K562 (cell line): Measurements from ENCODE around the gene FRK. TPM values are rescaled to one million over a fixed set of nuclear protein-coding genes. Genes with fewer than 3 reads are reported as not detected.

Experiments
- ATF7 ChIP-seq: fragments of 450-650 bp; IDR thresholded peaks from 2 replicates; pipeline ENCODE4 v1.7.1; 2014; ENCODE audit warnings: mild to moderate bottlenecking, moderate library complexity
- CGGBP1 ChIP-seq: fragments of 250-450 bp; sonication (Bioruptor Pico); IDR thresholded peaks from 2 replicates; pipeline ENCODE4 v1.9.0; 2021; ENCODE audit warnings: mild to moderate bottlenecking
- JUND ChIP-seq, 2 experiments: IDR thresholded peaks; 2 replicates in 1 of 2; 3 replicates in 1 of 2; pipeline ENCODE4 v1.6.1; 2011; ENCODE audit warnings: borderline replicate concordance in 2 of 2, low read depth in 2 of 2, low read length in 2 of 2, improper control_type of control experiment in 1 of 2, missing biosample characterization in 1 of 2, missing genetic modification characterization in 1 of 2, missing genetic modification reagents in 1 of 2
- MTF1 ChIP-seq: fragments of 250-450 bp; sonication (Bioruptor Pico); IDR thresholded peaks from 2 replicates; pipeline ENCODE4 v1.9.0; 2021; ENCODE audit warnings: moderate library complexity, mild to moderate bottlenecking, inconsistent platforms, borderline replicate concordance
- SMAD2 ChIP-seq: fragments of 150-350 bp; IDR thresholded peaks from 2 replicates; pipeline ENCODE4 v1.6.1; 2014; ENCODE audit warnings: low read depth, mild to moderate bottlenecking, low read length
- SMARCA4 ChIP-seq: fragments of 450-650 bp; IDR thresholded peaks from 2 replicates; pipeline ENCODE4 v1.6.1; 2016
- SP1 ChIP-seq: sonication (generic); formaldehyde crosslinking; IDR thresholded peaks from 2 replicates; pipeline ENCODE4 v1.8.1; 2022; ENCODE audit warnings: mild to moderate bottlenecking, missing genetic modification reagents
- ZNF436 ChIP-seq: fragments of 250-450, 450-650 bp; sonication (Bioruptor Pico); formaldehyde crosslinking; IDR thresholded peaks from 2 replicates; pipeline ENCODE4 v1.7.0; 2020; ENCODE audit warnings: mild to moderate bottlenecking
- ZNF561 ChIP-seq: fragments of 450-650 bp; formaldehyde crosslinking; conservative IDR thresholded peaks from 2 replicates; pipeline ENCODE4 v1.4.0; 2020; ENCODE audit warnings: mild to moderate bottlenecking, moderate library complexity
- ZNF668 ChIP-seq: fragments of 250-450 bp; sonication (Bioruptor Pico); IDR thresholded peaks from 2 replicates; pipeline ENCODE4 v1.8.0; 2022; ENCODE audit warnings: mild to moderate bottlenecking, inconsistent platforms
- ZNF780A ChIP-seq: fragments of 250-450 bp; sonication (Bioruptor Pico); IDR thresholded peaks from 2 replicates; pipeline ENCODE4 v1.5.0; 2021; ENCODE audit warnings: mild to moderate bottlenecking
- polyA plus RNA-seq, 8 experiments: library from polyadenylated mRNA; depleted of rRNA in 4 of 8; stranded (reverse) in 5 of 8; unstranded in 3 of 8; fragments of >200 nt; fragmentation: Nextera tagmentation in 2 of 8; fragmentation: Illumina TruSeq in 1 of 8; extraction: Ambion mirVana in 2 of 8; extraction: Trizol in 1 of 8; gene quantifications; 2 replicates each; pipeline versions ENCODE4 v1.2.1 to v1.2.3, GENCODE V29; 2011 to 2014; ENCODE audit warnings: inconsistent platforms in 1 of 8, missing spikeins in 1 of 8
- total RNA-seq, 7 experiments: library from RNA; depleted of rRNA in 6 of 7; stranded (reverse); fragments of >200 nt in 6 of 7; fragmentation: Illumina TruSeq in 2 of 7; extraction: Trizol in 2 of 7; gene quantifications; 2 replicates each; pipeline versions ENCODE4 v1.2.1 to v1.2.3, GENCODE V29; 2011 to 2021; ENCODE audit warnings: low replicate concordance in 1 of 7
- TF ChIP-seq, protein P1 (sequence below): fragments of 450-650 bp; IDR thresholded peaks from 2 replicates; pipeline ENCODE4 v1.6.1; 2014; ENCODE audit warnings: low read depth, mild to moderate bottlenecking, moderate library complexity, borderline replicate concordance
- TF ChIP-seq, protein P2 (sequence below): sonication (generic); formaldehyde crosslinking; IDR thresholded peaks from 2 replicates; pipeline ENCODE4 v1.8.0; 2022; ENCODE audit warnings: mild to moderate bottlenecking, missing genetic modification reagents

FRK gene
- total and polyA plus RNA-seq, 9 of the 15 experiments (the other 6 are each of a cell fraction or from before 2014, with no cell fraction given): 0.01 to 0.29 (median 0.09) TPM

DNA sequence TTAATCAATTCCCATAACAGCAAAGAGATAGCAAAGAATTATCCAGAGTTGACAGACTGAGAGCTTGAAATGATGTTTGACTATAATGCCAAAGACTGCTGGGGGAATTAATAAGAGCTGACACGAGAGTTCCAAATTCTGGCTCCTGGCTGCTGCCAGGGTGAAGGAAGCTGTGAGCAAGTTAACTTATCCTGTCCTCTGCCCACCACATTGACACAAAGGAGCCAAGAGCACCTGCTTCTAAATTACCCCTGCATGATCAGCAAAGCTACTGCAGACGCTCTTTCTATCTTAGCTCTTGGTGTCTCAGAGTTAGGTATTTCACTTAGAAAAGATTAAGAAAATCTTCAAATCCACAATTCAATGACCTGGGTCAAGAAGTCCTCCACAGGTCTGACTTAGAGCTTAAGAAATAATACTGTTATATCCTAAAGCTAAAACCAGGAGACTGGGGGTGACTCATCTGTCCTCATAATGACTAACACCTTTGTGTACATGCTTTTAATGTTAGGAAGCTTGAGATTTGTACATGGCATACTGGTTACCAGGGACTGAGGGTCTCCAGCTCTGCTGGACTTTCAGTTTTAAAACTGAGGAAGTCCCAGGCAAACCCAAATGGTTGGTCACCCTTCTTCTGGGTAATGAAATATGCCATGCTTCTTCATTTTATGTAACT lies 13.2 kb upstream of the FRK start (continued):
- TF ChIP-seq SMARCA4 (peak; percentile 42; the same call in 1 of the 2 replicates), CGGBP1 (no peak), ZNF436 (CRISPR knock-in tag) (no peak), ZNF668 (no peak), MTF1 (no peak), SP1 (no peak), JUND (IDR thresholded peaks at IDR 0.05; ENCODE audit: borderline replicate concordance, low read depth, low read length) (0 out of 2 replicates have a peak, but pooled peaks have one; percentile 33), JUND (tag; IDR thresholded peaks at IDR 0.05; ENCODE audit: borderline replicate concordance, low read depth, low read length) (peak; percentile 45; the same call in 1 of the 3 replicates), ZNF561 (no peak), ZNF780A (CRISPR knock-in tag) (no peak), SMAD2 (no peak), ATF7 (no peak)
- TF ChIP-seq, protein P1, sequence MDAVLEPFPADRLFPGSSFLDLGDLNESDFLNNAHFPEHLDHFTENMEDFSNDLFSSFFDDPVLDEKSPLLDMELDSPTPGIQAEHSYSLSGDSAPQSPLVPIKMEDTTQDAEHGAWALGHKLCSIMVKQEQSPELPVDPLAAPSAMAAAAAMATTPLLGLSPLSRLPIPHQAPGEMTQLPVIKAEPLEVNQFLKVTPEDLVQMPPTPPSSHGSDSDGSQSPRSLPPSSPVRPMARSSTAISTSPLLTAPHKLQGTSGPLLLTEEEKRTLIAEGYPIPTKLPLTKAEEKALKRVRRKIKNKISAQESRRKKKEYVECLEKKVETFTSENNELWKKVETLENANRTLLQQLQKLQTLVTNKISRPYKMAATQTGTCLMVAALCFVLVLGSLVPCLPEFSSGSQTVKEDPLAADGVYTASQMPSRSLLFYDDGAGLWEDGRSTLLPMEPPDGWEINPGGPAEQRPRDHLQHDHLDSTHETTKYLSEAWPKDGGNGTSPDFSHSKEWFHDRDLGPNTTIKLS: no peak
- TF ChIP-seq, protein P2, sequence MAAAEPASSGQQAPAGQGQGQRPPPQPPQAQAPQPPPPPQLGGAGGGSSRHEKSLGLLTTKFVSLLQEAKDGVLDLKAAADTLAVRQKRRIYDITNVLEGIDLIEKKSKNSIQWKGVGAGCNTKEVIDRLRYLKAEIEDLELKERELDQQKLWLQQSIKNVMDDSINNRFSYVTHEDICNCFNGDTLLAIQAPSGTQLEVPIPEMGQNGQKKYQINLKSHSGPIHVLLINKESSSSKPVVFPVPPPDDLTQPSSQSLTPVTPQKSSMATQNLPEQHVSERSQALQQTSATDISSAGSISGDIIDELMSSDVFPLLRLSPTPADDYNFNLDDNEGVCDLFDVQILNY: no peak
- TF ChIP-seq, all 486 proteins: peak for 6
